HL-60 (cell line): ENCODE results near the gene CAMSAP3.

Experiments used
- DNase-seq, 2 experiments: peaks; one replicate each; pipeline ENCODE4 v3.0.0-alpha.2; 2010 to 2020; ENCODE audit warnings: low read depth in 1 of 2, low spot score in 1 of 2
- H3K27ac ChIP-seq: fragments of 250-450 bp; sonication (Bioruptor Pico); replicated peaks from 2 replicates; pipeline ENCODE4 v1.5.1; 2020; ENCODE audit warnings: mild to moderate bottlenecking, moderate library complexity
- H3K27me3 ChIP-seq: fragments of 250-450 bp; sonication (Bioruptor Pico); 2 replicates; pipeline ENCODE4 v1.5.1; 2021; ENCODE audit warnings: mild to moderate bottlenecking, moderate library complexity; ENCODE audit not compliant: insufficient read depth, poor library complexity, severe bottlenecking
- H3K4me3 ChIP-seq: replicated peaks from 2 replicates; pipeline ENCODE4 v1.5.1; 2011; ENCODE audit warnings: mild to moderate bottlenecking, control low read depth, low read length; ENCODE audit not compliant: insufficient read depth
- GABPA ChIP-seq: IDR thresholded peaks from 2 replicates; pipeline ENCODE4 v1.6.1; 2012; ENCODE audit warnings: low read depth
- POLR2AphosphoS5 ChIP-seq: IDR thresholded peaks from 2 replicates; pipeline ENCODE4 v1.6.1; 2012; ENCODE audit warnings: low read depth
- SPI1 ChIP-seq: IDR thresholded peaks from 2 replicates; pipeline ENCODE4 v1.6.1; 2012; ENCODE audit warnings: low read depth, mild to moderate bottlenecking, borderline replicate concordance
- TF ChIP-seq, protein P1 (sequence below): IDR thresholded peaks from one replicate; pipeline ENCODE4 v1.5.1; 2011; ENCODE audit warnings: low read length, control low read depth, inconsistent platforms; ENCODE audit not compliant: insufficient read depth
- TF ChIP-seq, protein P2 (sequence below): IDR thresholded peaks from 2 replicates; pipeline ENCODE4 v1.6.1; 2012; ENCODE audit warnings: low read depth; ENCODE audit not compliant: insufficient replicate concordance

Gene CAMSAP3

DNA sequence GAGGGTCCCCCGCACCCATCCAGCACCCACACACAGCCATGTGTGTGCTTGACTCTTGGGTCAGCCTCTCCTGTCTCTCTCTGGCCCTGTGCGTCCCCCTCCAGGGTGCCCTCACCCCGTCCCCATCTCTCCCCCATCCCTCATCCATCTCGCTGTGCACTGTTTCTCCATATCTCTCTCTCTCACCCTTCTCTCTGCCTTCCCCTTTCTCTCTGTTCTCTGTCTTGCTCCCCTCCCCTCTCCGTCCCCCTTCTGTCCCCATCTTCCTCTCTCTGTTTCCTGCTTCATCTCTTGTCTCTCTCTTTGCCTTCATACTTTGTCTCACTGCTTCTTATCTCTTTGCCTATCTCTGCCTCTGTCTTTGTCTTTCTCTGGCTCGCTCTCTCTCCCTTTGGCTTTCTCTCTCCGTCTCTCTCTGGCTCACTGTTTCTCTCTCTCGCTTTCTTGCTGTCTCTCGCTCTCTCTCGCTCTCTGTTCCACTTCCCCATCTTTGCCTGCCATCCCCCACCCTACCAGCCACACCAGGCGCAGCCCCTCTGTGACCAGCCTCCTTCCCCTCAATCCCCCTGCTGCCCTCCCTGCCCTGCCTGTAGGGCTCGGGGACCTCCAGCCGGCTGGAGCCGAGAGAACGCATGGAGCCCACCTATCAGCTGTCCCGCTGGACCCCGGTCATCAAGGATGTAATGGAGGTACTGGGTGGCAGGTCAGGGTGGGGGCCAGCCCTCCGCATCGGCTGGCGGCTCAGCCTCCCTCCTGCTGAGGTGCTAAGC is 50.2 kb downstream of the CAMSAP3 start:
- Histone ChIP-seq H3K27ac (peak overlapping the region; percentile 90), H3K27me3 (no peaks in the 10 kb centered on the region), H3K4me3 (peak overlapping the region; percentile 49)
- TF ChIP-seq POLR2AphosphoS5, result no peak; the same call in 1 of the 2 replicates
- TF ChIP-seq SPI1, result peak; percentile 56
- peak in 1 of 2 experiments; percentile 61 for DNase-seq

DNA sequence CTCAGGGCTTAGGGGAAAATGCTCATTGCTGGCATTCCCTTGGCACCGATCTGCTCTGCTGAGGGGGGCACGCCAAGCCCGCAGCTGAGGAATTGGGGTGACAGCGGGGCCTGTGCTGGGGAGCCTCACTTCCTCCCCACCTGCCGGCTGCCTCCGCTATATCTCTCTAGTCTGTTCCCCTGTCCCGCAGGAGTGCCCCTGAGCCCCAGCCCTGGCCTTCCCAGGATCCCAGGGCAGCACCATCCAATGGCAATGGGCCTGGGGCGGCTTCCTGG is 50.7 kb downstream of the CAMSAP3 start:
- DNase-seq, result no peak
- Histone ChIP-seq H3K27ac (peak overlapping the region; percentile 90), H3K4me3 (peak overlapping the region; percentile 49)

DNA sequence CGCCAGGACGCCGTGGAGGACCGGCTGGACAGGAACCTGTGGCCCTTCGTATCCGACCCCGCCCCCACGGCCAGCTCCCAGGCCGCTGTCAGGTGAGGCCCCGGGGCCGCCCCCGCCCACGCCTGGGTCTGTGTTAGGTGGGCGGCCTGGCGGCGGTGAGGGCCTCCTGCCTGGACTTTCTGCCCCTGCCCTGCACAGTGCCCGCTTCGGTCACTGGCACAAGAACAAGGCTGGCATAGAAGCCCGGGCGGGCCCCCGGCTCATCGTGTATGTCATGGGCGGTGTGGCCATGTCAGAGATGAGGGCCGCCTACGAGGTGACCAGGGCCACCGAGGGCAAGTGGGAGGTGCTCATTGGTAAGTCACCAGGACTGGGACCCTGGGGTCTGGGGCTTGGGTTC is 51.5 kb downstream of the CAMSAP3 start:
- no peak for DNase-seq
- TF ChIP-seq GABPA (no peak), POLR2AphosphoS5 (no peak), SPI1 (no peak)
- TF ChIP-seq, protein P1, sequence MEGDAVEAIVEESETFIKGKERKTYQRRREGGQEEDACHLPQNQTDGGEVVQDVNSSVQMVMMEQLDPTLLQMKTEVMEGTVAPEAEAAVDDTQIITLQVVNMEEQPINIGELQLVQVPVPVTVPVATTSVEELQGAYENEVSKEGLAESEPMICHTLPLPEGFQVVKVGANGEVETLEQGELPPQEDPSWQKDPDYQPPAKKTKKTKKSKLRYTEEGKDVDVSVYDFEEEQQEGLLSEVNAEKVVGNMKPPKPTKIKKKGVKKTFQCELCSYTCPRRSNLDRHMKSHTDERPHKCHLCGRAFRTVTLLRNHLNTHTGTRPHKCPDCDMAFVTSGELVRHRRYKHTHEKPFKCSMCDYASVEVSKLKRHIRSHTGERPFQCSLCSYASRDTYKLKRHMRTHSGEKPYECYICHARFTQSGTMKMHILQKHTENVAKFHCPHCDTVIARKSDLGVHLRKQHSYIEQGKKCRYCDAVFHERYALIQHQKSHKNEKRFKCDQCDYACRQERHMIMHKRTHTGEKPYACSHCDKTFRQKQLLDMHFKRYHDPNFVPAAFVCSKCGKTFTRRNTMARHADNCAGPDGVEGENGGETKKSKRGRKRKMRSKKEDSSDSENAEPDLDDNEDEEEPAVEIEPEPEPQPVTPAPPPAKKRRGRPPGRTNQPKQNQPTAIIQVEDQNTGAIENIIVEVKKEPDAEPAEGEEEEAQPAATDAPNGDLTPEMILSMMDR, result no peak
- TF ChIP-seq, protein P2, sequence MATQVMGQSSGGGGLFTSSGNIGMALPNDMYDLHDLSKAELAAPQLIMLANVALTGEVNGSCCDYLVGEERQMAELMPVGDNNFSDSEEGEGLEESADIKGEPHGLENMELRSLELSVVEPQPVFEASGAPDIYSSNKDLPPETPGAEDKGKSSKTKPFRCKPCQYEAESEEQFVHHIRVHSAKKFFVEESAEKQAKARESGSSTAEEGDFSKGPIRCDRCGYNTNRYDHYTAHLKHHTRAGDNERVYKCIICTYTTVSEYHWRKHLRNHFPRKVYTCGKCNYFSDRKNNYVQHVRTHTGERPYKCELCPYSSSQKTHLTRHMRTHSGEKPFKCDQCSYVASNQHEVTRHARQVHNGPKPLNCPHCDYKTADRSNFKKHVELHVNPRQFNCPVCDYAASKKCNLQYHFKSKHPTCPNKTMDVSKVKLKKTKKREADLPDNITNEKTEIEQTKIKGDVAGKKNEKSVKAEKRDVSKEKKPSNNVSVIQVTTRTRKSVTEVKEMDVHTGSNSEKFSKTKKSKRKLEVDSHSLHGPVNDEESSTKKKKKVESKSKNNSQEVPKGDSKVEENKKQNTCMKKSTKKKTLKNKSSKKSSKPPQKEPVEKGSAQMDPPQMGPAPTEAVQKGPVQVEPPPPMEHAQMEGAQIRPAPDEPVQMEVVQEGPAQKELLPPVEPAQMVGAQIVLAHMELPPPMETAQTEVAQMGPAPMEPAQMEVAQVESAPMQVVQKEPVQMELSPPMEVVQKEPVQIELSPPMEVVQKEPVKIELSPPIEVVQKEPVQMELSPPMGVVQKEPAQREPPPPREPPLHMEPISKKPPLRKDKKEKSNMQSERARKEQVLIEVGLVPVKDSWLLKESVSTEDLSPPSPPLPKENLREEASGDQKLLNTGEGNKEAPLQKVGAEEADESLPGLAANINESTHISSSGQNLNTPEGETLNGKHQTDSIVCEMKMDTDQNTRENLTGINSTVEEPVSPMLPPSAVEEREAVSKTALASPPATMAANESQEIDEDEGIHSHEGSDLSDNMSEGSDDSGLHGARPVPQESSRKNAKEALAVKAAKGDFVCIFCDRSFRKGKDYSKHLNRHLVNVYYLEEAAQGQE, result no peak

More for the DNA sequence above, 50.7 kb downstream of the CAMSAP3 start:
- no peaks in the 10 kb centered on the region for H3K27me3 ChIP-seq
- TF ChIP-seq, protein P1, result no peak
- TF ChIP-seq POLR2AphosphoS5, result no peak

DNA sequence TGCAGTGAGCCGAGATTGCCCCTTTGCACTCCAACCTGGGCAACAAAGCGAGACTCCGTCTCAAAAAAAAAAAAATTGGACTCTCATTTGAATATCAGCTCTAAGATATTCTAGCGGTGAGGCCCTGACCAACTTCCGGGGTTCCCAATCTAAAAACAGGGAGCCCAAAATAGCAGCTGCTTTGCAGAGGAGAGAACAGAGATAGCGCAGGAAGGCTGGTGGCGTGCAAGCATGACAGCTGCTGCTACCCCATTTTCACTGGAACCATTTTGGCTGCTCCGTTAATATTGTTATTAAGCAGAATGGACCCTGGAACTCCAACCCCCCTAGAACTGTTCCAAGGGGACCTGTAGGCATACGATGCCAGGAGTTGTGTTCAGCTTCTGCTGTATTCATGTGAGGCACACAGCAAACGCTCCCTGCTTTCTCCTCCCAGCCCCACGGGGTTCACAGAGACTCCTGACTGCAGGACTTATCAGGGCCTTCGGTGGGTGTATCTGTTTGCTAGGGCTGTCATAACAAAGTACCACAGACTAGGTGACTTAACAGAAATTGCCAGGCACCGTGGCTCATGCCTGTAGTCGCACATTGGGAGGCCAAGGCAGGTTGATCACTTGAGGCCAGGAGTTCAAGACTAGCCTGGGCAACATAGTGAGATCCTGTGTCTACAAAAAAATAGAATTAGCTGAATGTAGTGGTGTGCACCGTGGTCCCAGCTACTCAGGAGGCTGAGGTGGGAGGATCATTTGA is 52.8 kb downstream of the CAMSAP3 start:
- TF ChIP-seq POLR2AphosphoS5 (no peak; the same call in 1 of the 2 replicates), GABPA (no peak), SPI1 (no peak)
- TF ChIP-seq, protein P1, result no peak
- TF ChIP-seq, protein P2, result no peak
- no peak overlapping the region for H3K27ac ChIP-seq
- no peak overlapping the region for H3K4me3 ChIP-seq
- no peak for DNase-seq
- no peaks in the 10 kb centered on the region for H3K27me3 ChIP-seq

More for the DNA sequence above, 51.5 kb downstream of the CAMSAP3 start:
- Histone ChIP-seq H3K27ac (no peak overlapping the region), H3K27me3 (no peaks in the 10 kb centered on the region), H3K4me3 (no peak overlapping the region)
